RKO (cell line): Measurements from ENCODE around the gene OTOF.

Source experiments
- DNase-seq: peaks from one replicate; pipeline ENCODE4 v3.0.0-alpha.2; 2016; ENCODE audit warnings: low spot score

Gene OTOF

DNA sequence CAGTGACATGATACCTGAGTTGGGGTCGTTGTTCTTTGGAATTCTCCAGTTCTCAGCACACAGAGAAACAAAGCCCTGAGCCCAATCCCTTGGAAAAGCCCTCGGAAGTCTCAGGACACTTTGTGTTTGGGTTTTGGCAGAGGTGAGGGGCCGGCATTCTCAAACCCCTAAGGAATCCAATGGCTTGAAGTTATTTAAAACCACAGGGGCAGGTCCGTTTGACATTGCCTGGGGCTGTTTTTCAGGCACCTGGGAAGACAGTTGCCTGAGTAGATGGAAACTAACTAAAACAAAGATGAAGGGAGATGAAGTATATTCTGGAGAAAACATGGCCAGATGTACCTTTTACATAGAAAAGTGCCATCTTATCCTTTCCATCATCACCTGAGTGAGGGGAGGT, 22.5 kb upstream of the OTOF start:
- no peak for DNase-seq

DNA sequence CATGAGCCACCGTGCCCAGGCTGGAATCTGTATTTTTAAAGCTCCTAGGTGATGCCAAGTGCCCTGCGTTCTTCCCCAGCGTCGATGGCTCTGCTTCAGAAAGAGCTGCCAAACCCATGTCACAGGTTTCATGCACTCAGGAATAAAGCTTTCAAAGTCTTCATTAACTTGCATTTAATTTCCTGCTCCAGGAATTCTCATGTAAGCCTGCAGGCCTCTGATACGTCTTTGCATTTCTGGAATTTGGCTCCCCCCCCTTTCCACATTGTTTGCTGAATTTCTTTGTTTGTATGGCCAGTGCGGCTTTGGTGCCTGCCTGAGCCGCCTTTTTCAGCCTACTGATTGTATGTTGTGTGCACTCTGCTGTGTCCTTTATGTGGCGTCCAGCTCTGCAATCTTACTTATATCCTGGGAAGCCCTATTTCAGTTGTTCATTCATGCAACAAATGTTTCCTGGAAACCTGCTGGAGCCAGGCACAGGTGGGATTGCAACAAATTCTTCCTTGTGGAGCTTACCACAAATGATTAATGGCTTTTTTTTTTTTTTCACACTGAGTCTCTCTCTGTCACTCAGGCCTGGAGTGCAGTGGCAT, 17.9 kb upstream of the OTOF start:
- DNase-seq, result no peak

DNA sequence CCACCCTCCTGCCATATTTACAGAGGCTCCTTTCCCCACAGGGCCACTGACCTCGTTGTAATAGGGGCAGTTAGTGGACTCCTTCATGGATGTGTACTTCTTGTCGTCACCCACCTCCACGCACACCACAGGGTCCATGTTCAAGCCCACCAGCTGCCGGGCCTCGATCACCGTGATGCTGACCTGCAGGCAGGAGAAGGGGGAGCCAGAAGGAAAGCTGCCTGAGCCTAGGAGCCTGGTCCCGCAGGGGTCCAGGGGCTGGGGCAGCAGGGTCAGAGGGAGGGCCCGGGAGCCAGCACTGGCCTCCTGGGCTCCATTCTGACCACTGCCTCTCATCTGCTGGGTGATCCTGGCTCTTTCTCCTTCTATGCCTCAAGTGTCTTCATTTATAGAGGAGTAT, 17.0 kb upstream of the OTOF start:
- DNase-seq, result no peak

DNA sequence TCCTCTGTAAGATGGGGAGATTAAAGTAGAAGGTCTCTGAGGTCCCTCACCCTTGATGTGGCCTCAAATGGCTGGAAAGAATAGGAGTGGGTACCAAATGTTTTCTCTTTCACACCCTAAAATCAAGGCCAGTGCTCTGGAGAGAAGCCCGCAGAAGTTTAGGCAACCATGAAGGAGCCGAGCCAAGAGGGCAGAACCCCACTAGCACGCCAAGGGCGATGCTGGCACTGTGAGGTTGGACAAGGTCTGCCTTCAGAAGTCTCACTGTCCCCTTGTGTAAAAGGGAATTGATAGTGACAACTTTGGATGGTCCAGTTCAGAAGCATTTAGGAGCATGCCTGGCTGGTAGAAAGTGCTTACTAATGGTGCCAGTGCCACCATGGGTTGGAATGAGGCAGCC, 16.3 kb upstream of the OTOF start:
- DNase-seq, result no peak

DNA sequence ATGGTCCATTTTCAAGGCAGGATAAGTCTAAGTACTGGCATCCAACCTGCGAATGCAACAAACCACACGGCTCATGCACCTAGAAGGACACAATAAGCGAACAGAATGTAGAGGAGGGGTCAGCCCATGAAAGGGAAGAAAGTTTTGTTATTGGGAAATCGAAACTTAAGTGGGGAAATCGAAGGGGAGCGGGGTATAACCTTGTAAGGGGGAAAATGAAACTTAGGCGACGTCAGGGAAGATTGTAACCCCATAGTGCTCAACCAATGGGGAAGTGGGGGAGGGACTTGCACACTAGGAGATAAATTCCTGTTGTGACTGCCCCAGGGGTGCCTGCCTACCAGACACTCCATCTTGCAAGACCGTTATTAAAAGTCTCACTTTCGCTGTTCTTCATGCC, 15.6 kb upstream of the OTOF start:
- no peak for DNase-seq

DNA sequence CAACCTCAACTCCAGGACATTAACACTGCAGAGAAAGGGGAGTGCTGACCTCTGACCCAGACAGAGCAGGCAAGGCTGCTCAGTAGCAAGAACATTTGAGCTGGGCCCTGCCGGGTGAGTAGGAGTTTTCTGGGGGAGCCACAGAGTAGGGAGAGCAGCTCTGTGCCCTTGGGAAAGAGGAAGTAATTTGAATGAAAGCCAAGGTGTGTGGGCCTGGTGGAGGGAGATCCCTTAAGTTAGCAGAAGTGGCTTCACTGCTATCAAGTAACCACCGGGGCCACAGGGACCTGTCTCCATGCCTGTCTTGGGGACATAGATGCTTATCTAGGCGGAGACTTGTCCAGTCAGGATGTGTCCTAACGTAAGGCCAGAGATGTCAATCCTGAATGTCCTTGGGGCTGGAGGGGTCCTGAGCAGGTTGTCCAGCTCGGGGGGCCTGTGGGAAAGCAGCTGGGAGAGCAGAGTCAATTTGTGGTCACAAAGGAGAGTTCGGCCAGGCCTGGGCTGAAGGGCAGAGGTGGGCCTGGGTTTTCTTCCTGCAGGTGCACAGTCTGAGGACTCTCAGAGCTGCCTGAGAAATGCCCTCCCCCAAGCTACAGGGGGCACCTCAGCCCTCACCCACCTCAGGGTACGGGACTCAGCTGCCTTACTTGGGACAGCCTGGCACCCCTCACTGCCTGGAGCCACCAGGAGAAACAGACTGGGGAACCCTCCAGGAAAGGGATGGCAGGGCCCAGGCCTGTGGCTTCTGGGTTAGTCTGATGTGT, 15.0 kb upstream of the OTOF start:
- DNase-seq, result no peak

DNA sequence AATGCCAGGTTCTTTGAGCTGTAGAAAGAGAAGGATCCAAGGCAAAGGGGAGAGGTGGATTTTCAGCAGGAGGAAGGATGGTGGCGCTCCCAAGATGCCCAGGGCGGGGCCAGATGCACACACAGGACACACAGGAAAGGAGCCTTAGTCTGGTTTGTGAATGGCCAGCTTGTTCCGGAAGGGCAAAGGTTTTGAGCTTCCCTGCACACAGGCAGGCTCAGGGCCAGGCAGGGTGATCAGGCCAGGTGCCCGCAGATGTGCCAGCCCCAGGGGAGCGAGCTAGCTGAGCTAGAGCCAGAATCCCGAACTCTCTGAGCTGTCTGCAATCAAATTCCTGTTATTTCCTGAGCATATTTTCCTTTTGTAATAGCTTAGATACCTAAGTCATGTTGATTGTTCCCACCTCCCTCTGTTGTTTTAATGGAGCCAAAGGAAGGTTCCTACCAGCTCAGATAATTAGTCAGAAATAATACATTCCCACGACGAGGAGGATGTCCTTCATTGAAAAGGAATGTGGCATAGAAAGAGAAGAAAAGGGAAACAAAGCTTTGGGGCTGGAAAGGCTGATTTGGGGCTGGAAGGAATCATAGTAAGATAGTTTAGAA, 13.7 kb upstream of the OTOF start:
- DNase-seq, result no peak

DNA sequence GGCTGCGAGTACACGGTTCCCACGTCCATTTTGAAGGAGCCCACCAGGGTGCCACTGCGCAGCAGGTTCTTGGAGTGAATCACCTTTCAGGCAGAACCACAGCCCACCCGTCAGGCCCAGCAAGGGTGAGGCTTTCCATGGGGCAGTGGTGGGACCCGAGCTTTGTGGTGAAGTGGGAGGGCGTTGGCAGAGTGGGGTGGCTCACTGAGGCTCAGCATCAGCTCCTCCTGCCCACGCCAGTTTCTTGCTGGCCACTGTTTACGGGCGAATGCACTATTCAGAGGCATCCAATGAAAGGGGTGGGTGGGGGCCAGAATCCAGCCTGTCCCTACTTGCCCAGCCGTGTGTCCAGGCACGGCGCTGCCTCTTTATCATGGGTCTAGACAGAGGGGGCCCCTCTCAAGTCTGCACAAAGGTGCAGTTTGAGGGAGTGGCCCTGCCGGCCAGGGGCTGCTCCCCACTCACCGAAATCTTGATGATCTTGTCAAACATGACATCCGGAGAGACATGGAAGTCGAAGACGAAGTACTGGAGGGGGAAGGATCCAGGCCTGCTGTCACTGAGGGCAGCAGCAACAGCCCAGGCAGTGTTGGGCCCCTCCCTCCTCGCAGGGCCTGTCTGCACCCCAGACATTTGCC, 11.4 kb upstream of the OTOF start:
- no peak for DNase-seq

DNA sequence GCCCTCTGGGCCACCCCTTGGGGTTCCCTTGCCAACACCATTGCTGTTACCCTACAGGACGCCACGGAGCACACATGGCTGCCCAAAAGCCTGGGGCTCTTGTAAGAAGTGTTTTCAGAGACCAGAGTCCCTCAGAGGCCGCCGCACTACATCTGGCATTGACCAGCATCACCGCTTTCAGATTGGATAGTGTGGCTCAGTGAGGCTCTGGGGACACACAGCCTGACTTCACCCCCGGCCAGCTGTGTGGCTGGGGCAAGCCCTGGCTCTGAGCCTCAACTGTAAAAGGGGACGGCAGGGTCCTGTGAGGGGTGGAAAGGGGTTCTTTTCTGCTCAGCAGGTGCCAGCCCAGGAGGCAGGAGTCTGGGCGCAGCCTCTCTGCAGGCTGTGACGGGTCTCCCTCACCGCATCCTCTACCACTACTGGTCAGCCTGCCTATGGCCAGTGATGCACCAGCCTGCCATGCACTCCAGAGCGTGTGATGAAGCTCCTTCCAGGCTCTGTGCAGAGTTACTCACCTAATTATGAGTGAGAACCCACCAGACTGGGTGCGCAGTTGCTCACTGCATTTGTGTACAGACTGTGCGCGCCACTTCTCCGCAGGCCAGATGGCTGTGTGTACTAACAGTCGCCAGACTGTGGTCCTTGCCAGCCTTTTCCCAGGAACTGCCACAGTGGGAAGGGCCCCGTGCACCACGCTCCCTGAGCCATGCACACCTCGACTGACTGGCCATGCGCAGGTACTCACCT, 10.7 kb upstream of the OTOF start:
- DNase-seq, result no peak

DNA sequence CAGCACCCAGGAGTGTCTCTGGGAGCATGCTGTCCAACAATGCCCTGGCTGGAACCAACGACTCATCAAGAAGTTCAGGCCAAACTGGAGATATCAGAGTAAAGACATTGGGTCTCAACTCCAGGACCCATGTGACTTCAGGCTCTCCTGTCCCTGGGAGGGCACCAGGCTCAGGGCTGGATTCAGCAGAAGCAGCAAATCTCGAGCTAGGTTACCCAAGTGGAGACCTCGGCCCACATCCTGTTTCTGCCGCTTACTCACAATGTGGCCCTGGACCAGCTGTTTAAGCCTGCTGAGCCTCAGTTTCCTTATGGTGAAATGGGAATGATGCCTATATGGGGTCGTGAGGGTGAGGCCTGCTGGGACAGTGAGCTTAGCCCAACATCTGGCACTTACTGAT, 9.3 kb upstream of the OTOF start:
- DNase-seq, result no peak

DNA sequence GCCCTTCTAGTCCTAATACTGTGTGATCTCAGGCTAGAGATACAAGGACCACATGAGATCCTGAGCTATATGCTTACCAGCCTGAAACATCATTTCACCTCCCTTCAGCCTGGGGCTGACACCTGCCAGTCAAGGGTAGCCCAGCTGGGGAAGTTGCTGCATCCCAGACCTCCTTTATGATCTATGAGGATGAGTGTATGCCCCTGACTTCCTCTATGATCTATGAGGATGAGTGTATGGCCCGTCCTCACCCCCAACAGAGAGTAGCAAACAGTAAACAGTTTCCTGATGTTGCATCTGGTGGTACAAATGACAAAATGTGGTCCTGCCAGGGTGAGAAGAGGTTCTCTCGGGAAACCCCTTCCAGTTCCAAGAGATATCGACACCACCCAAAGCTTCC, 8.9 kb upstream of the OTOF start:
- no peak for DNase-seq

DNA sequence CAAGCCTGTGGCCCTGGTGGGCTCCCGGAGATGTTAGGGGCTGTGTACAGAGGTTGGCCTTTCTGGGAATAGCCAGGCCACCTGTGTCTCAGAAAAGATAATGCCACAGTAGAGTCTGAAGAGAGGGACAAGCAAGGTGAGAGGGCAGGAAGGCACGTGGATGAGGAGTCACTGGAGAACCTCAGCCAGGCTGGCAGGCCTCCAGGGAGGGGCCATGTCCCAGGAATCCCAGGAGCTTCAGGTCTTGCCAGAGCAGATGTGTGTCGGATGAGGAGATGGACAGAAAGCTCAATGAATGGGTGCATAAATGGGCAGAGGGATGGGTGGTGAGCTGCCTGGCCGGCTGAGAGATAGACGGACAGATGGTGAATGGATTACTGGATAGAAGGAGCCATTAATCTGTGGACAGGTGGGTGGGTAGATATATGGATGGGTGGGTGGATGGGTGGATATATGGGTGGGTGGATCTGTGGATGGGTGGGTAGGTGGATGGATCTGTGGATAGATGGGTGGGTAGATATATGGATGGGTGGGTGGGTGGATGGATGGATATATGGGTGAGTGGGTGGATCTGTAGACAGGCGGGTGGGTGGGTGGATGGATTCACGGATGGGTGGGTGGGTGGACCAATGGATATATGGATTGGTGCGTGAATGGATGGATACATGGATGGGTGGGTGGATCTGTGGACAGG, 7.9 kb upstream of the OTOF start:
- DNase-seq, result no peak

DNA sequence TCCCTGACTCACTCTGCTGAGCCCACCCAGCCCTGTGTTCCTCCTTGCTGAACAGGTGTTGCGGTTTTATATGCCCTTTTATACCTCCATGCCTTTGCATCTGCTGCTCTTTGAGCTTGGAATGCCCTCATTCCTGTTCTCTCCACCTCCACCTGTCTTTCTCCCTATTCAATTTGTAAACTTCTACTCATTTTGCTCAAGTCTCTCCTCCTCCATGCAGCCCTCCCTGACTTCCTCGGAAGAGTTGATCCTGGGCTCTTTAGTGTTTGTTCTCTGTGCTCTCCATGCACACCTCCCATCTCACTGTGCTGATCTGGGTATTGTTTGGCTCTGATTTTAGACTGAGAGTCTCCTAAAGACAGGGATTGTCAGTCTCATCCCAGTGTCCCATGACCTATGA, 7.2 kb upstream of the OTOF start:
- no peak for DNase-seq

DNA sequence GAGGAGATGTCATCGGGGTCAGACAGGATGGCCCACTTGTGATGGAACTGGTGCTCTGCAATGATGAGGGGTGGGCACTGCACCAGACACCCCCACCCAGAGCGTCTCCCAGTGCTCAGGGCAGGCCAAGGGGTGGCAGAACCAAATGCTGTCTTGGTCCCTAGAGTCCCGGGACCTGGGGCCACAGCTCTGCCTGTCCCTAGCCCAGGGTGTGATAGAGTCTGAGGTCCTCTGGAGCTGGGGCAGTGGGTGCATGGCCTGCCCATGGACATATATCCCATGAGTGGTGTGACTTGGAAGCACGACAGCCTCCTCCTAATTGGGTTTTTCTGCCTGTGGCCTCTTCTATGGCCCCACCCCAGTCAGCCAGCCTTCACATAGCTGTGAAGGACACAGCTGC, 6.7 kb upstream of the OTOF start:
- DNase-seq, result no peak

DNA sequence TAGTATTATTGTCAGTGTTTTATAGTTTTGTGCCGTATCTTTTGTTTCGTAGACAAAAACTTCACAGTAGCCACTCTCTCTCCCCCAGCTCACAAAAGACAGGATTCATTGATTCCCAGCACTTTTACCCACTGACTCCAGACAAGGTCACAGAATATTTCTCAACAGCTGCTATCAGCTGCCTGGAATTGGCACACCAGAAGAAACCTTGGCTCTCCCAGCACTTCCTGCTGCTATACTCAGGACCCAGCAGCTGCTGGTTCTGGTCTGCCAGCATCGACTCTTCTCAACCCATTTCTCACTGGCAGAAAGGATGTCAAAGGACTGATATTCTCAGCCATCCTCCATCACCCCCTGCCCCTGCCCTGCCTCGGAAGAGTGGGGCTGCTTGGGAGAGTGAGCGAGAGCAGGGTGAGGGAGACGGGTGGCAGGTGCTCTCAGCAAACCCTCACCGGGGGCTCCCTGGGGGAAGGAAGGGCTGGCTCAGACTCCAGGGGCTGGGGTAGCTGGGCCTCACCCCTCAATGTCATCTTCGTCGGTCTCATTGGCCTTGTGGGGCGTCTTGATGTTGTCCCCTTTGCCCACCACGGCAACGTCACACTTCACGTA, 6.1 kb upstream of the OTOF start:
- no peak for DNase-seq

DNA sequence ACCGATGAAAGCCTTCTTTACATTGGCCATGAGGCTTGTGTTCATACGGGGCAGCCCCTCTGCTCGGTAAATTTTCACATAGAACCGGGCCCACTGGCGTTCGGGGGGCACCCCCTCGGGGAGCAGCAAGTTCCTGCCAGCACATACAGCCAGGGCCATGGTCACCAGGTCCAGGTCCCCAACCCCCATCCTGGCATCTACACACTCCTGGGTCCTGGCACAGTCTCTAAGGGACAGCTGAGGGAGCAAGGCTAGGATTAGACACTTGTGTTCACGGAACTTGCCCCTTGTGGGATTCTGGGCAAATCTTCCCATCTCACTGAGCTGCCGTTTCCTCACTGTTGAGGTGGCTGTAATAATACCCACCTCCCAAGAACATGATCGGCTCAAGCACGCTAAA, 5.6 kb upstream of the OTOF start:
- no peak for DNase-seq

DNA sequence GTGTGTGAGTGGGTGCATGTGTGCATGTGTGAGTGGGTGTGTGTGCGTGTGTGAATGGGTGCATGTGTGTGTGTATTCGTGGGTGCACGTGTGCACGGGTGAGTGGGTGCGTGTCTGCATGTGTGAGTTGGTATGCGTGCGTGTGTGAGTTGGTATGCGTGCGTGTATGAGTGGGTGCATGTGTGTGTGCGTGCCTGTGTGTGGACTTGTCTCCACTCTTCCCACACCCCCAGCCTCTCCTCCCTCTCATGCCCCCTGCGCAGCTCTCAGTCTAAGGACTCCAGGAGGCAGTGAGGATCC, 5.1 kb upstream of the OTOF start:
- DNase-seq, result no peak

DNA sequence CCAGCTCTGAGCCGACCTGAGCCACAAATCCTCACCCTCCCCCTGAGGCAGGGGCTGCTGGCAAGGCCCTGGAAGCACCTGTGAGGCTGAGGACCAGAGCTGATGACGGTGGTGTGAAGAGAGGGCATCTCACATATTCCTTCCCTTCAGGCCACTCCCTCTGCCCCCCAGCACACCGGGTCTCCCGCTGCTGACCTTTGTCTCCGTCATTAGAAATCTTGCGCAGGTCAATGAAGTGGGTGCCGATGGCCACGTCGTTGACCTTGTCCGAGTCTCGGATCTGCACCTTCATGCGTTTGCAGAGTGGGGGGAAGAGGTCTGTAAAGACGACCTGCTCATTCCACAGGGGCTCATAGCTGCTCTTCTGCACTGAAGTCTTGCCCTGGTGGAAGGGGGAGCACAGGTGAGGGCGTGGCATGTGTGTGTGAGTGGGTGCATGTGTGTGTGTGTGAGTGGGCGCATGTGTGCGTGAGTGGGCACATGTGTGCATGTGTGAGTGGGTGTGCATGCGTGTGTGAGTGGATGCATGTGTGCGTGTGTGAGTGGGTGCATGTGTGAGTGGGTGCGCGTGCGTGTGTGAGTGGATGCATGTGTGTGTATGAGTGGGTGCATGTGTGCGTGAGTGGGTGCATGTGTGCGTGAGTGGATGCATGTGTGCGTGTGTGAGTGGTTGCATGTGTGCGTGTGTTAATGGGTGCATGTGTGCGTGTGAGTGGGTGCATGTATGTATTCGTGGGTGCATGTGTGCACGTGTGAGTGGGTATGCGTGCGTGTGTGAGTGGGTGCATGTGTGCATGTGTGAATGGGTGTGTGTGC, 4.5 kb upstream of the OTOF start:
- no peak for DNase-seq

DNA sequence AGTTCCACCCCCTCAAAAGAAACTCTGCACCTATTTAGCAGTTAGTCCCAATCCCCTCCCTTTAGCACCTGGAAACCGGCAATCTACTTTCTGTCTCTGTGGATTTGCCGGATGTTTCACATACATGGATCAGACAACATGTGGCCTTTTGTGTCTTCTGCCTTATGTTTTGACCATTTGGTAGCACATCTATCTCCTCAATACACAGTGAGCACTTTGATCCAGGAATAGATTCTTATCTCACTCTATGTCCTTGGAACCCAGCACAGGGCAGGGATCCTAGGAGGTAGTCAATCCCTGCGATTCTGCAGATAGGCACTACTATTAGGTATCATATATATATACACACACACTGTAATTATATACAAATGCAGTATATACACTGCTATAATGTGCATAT, 3.8 kb upstream of the OTOF start:
- DNase-seq, result no peak

DNA sequence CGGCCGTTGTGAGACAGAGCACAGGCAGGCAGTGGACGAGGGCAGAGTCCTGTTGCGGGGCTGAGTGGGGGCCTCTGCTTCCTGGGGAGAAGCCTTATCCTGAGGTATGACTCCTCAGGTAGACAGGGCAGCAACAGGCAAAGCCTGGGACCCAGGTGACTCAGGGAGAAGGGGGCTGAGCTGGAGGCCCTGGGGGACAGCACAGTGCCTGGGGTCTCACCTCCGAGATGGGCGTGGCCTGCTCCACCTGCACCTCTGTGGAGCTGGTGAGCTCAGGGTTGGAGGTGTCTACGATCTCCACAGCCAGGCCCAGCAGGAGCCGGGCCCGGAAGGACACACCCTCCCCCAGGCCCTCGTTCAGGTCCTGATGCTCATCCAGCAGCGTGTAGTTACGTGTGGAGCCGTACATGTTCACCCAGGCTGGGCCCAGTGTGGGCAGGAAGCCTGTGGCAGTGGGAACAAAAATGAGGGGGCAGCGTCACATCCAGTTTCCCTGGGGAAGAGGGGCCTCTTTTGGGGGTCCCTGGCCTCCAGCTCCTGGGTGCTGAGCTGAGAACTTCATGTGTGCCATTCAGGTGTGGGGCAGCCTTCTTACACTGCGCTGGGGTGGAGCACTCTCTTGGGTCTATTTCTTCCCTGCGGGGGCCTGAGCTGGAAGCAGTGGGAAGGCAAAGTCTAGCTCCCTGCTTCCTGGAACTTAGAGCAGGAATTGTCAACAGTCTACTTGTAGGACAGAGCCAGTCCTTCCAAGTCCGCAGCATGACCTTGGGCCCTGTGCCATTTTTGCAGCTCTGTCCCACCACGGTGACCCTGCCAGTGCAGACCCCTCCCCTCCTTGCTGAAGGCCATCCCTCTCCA, 2.9 kb upstream of the OTOF start:
- DNase-seq, result no peak
